ENCODE measurements around the gene NUAK2.

The NUAK2 gene

DNA sequence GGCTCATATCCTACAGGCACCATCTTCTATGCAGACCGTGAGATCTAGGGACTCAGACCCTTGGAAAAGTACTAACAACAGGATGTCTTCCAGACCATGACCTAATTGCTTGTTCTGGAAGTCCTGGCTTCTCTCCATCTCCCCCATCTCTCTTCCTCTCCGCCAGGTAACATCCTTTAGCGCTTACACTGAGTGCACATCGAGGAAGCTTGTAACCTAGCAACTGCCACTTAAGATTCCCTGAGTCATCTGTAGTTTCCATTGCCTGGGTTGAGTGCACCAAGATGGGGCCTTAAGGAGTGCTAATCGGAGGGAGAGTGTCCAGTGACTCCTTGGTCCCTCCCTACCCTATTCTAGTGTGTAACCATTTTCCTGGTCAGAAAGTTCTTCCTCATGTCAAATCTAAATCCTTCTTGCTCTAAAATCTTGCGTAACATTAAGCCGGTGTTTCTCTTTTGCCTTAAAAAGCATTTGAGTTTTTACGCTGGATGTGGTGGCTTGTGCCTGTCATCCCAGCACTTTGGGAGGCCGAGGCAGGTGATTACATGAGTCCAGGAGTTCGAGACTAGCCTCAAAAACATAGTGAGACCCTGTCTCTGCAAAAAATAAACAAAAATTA lies 25.5 kb upstream of the NUAK2 start:
- no peak for DNase-seq (ENCODE audit: low read depth)

- no peak for DNase-seq (ENCODE audit: low read depth)
These were observed 24.2 kb upstream of the NUAK2 start for GRCh38 chr1:205345761-205346160.

DNA sequence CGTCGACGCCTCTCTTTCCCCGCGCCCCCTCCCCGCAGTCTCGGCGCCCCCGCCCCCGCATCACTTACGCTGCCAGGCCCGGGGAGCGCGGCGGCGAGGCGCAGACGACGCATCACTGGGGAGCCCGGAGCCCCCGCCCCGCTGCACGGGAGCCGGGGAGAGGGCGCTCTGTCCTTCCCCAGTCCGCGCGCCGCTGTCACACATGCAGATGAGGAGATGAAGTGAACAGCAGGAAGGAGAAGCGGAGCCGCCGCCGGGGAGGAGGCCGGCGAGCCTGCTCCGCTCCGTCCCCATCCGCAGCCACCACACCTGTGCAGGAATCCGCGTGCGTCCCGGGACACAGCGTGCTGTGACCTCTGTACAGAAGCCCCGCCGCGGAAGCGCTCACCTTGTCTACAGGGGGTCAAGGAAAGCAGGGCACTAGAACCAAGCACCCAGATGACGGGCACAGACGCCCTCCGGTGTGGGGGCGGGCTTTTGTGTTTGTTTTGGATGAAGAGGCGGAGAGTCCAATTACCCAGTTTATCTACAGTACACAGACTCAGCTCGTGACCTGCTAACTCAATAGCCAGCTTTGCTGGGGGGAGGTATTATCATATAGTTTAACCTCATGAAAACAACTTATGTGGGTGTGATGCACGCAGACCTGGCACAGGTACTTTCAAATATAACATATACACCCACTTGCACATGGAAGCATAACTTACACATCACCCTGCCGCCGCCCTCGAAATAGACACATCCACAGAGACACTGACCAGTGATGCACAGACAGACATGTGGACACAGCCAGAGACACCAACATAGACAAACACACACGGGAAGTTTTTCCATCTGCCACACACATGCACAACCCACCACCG lies 22.8 kb upstream of the NUAK2 start:
- DNase-seq (ENCODE audit: low read depth), result peak; percentile 25

DNA sequence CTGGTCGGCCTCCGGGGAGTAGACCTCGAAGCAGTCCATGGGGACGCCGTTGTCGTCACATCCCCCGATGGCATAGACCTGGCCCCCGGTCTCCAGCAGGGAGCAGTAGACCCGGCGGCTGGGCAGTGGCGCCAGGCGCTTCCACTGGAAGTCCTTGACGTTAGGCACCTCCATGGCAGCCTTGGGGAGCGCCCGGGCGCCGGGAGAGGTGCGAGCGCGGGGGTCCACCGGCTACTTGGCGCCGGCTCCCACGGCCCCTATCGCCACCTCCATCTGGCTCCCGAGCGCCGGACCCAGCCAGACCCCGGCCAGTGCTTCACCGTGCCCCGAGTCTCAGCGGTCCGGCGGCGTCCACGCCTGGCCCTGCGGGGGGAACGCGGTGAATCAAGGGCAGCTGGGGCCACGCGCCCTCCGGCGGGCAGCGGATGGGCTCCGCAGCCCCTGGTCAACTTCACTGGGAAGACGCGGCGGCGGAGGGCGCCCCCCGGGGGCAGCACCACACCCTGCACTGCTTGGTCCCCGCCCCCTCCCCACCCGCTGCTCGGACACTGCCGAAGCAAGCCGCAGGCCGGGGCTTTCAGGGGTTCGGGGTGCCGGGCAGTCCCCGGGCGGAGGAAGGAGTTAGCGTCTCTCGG lies 22.0 kb upstream of the NUAK2 start:
- no peak for DNase-seq (ENCODE audit: low read depth)

DNA sequence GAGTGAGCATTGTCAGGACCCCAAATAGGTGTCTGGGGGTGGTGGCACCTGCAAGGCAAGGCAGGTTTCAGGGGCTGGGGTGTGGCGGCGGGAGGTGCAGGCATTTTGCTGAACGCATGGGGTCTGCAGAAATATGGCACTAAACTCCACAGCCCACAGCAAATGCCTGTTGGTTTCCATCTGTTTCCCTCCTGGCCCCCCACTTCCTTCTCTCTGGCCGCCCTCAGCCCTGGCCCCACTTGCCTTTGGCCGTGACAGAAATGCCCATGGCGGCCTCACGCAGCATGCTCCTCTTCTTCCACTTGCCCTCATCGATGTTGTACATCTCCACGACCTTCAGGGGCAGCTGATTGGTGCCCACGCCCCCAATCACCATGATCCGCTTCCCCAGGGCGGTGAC lies 21.4 kb upstream of the NUAK2 start:
- no peak for DNase-seq (ENCODE audit: low read depth)

- no peak for DNase-seq (ENCODE audit: low read depth)
These were observed 19.1 kb upstream of the NUAK2 start for GRCh38 chr1:205340676-205341075.

DNA sequence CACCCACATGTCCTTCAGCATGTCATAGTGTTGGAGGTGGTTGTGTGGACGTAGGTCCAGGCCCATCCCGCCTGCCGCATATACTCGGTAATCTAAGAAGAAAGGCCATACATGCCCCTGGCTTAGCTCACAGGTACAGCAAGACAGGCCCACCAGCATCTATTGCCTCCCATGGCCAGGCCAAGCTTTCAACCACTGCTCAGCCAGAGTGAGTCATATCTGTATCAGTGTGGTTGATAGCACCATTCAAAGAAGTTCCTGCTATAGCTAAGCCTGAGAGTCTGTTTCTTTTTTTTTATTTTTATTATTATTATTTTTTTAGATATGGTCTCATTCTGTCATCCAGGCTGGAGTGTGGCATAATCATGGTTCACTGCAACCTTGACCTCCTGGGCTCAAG lies 18.2 kb upstream of the NUAK2 start:
- no peak for DNase-seq (ENCODE audit: low read depth)

GRCh38 chr1:205339197-205339702 lies 17.7 kb upstream of the NUAK2 start:
- DNase-seq (ENCODE audit: low read depth), result no peak

- no peak for DNase-seq (ENCODE audit: low read depth)
These were observed 16.5 kb upstream of the NUAK2 start for GRCh38 chr1:205338011-205338410.

GRCh38 chr1:205337481-205337880 lies 15.9 kb upstream of the NUAK2 start:
- DNase-seq (ENCODE audit: low read depth), result no peak

- peak; percentile 66 for DNase-seq (ENCODE audit: low read depth)
These were observed 14.1 kb upstream of the NUAK2 start for GRCh38 chr1:205335692-205336091.

DNA sequence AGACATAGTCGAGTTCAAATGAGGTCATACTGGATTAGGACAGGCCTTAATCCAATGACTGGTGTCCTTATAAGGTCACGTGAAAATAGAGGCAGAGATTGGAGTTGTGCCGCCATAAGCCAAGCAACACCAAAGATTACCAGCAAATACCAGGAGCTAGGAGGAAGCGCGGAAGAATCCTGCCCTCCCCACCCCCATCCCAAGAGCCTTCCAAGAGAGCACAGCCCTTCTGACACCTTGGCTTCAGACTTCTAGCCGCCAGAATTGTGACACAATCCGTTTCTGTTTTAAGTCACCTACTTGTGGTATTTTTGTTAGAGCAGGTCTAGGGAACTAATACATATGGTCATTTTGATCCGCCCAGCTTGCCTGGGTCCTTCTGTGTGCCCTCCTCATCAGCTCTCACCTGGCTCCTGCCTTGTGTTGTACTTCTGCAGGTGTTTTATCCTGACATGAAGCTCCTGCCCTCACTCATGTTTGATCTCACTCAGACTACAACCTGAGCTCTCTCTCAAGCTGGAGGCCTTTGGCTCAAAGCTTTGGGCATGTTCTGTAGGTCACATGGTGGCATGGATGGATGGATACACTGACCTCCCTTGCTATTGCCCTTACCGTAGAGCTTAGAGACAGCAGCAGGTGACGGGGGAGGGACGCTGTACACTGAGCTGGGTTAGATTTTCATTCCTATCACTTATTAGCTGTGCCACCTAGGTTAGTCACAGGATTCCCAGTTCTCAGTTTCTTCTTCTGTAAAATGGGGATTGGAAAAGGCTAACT lies 10.7 kb upstream of the NUAK2 start:
- DNase-seq (ENCODE audit: low read depth), result no peak

DNA sequence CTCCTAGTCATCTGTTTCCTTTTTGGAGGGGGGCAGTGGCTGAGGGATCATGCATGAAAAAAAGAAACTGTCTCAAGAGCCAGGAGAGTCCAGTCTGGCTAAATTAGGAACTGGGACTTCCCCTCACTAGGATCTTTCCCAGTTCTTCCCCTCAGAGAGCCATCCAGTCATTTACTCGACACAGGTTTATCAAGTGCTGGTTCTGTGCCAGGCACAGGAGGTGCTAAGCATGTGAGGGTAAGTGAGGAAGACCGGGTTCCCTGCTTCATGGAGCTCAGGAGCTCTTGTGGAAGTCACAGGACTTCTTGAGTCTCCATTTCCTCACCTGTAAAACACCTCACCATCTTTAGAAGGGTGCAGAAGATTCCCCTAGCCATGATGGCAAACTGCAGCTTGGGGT lies 8.6 kb upstream of the NUAK2 start:
- no peak for DNase-seq (ENCODE audit: low read depth)

DNA sequence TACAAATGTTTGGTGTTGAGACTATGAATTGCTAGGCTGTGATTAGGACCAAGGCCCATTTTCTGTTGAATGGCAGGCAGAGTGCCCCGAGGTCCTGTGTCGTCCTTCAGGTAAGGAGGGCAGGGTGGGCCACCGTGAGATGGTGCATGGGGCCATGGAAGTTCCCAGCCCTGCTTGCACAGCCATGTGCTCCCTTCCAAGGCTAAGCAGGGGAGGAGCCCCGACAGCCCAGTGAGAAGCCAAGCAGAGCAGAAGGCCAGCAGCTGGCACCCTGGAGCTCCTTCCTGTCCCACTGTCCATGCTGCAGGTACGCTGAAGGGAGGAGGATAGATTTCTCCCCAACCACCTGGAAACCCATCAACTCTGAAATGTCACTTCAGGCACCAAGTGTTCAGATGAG lies 8.2 kb upstream of the NUAK2 start:
- no peak for DNase-seq (ENCODE audit: low read depth)

DNA sequence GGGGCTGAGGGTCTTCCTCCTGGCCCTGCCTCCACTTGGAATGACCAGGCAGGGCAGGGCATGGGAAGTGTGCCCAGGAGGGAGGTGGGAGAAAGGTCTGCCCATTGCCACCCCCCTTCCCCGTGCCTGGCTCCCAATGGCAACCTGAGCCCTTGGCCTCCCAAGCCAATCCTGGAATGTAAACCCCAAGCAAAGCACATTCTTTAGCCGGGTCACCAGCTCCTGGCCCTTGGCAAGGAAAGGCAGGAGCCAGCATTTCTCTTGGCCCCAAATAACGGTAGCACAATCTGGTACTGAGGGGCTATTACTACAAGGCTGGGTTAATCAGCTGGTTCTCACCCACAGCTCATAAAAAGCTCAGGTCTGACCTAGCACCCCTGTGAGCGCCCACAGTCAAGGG lies 6.9 kb upstream of the NUAK2 start:
- DNase-seq (ENCODE audit: low read depth), result no peak

- no peak for DNase-seq (ENCODE audit: low read depth)
These were observed 5.4 kb upstream of the NUAK2 start for GRCh38 chr1:205326812-205327466.

- DNase-seq (ENCODE audit: low read depth), result peak; percentile 41
These were observed 3.9 kb upstream of the NUAK2 start for GRCh38 chr1:205325334-205325884.

DNA sequence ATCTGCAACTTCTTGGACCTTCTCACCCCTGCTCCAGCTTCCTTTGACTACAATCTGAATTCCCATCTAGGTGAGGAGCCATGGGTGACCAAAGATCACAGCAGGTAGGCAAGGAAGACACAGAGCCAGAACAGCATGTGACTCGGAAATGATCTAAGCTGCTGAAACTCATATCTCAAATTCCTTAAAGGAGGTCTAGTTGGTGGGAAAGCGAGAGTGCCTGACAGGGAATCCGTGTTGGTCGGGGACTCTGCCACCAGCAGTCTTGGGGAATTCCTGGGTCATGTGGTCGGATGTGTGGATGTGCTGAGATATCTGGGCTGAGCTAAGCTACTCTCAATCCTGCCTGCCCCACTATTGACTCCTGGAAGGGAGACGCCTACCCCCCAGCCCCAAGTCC lies 3.2 kb upstream of the NUAK2 start:
- no peak for DNase-seq (ENCODE audit: low read depth)

DNA sequence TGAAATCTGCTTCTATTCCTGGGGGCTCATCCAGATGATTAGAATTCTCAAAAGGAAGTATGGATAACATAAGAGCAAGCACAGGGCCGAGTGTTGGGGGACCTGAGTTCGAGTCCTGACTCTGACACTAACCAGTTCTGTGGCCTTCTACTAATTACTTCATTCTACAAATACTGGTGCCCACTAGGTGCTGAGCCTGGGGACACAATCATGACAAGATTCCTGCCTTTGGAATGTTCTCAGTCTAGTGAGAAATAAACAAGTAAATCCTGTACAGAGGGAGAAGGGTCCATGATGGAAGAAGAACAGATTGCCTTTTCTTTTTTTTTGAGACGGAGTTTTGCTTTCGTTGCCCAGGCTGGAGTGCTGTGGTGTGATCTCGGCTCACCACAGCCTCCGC lies 2.2 kb upstream of the NUAK2 start:
- DNase-seq (ENCODE audit: low read depth), result no peak

GRCh38 chr1:205321959-205322283 lies 376 bp upstream of the NUAK2 start:
- no peak for DNase-seq (ENCODE audit: low read depth)

Data from activated T-cell treated with anti-CD3 and anti-CD28 coated beads for 24 hours (primary cell).